B cell (primary cell): ENCODE measurements around the gene LSP1. TPM values are rescaled to one million over a fixed set of nuclear protein-coding genes. Genes with fewer than 3 reads are reported as not detected.

Source experiments
- ATAC-seq: fragments of 200-7000 bp; cut with Tn5 transposase; one replicate; pipeline ENCODE4 v1.10.0; 2021; ENCODE audit warnings: low read depth, mild to moderate bottlenecking, moderate number of reproducible peaks, moderate library complexity
- CTCF ChIA-PET: fragments of 350-600 bp; sonication (Branson Sonifier 250); formaldehyde crosslinking; loops from one replicate; lab custom pipeline; 2021; ENCODE audit warnings: antibody characterized with exemption, inconsistent platforms; lab: Charles Lee
- POLR2A ChIA-PET: fragments of 350-600 bp; sonication (Branson Sonifier 250); formaldehyde crosslinking; loops from one replicate; lab custom pipeline; 2021; ENCODE audit warnings: antibody characterized with exemption; lab: Charles Lee
- DNase-seq: peaks from one replicate; pipeline ENCODE4 v3.0.0; 2013
- H2AFZ ChIP-seq: 2 replicates; pipeline ENCODE4 v1.6.1; 2012; ENCODE audit warnings: mild to moderate bottlenecking, low read depth, low read length; ENCODE audit not compliant: insufficient read depth, poor library complexity, severe bottlenecking
- H3K27ac ChIP-seq, 2 donors: 1 replicate in 1 of 2; 2 replicates in 1 of 2; pipeline ENCODE4 v1.5.1; 2012 to 2013; ENCODE audit warnings: low read length in 2 of 2, mild to moderate bottlenecking in 2 of 2, moderate library complexity in 1 of 2
- H3K27me3 ChIP-seq, 4 experiments: fragments of 200-600 bp in 1 of 4; sonication (generic) in 1 of 4; replicated peaks in 1 of 4; 1 replicate in 2 of 4; 2 replicates in 2 of 4; pipeline versions ENCODE4 v1.6.1 to v1.7.0; 2013 to 2016; ENCODE audit warnings: low read length in 3 of 4, mild to moderate bottlenecking in 2 of 4, mixed read lengths in 1 of 4, moderate library complexity in 1 of 4; ENCODE audit not compliant: insufficient read depth in 4 of 4, control insufficient read depth in 3 of 4; ENCODE audit errors: control extremely low read depth in 1 of 4
- H3K36me3 ChIP-seq, 2 experiments: replicated peaks in 1 of 2; 1 replicate in 1 of 2; 2 replicates in 1 of 2; pipeline versions ENCODE4 v1.6.1 to v1.7.1; 2013; ENCODE audit warnings: low read length in 1 of 2; ENCODE audit not compliant: insufficient read depth in 2 of 2, control insufficient read depth in 1 of 2; ENCODE audit errors: control extremely low read depth in 1 of 2, extremely low read depth in 1 of 2
- H3K4me1 ChIP-seq, 2 donors: fragments of 200-600 bp in 1 of 2; sonication (generic) in 1 of 2; 1 replicate in 1 of 2; 2 replicates in 1 of 2; pipeline versions ENCODE4 v1.5.1 to v1.6.1; 2013 to 2017; ENCODE audit warnings: low read length in 2 of 2; ENCODE audit not compliant: control insufficient read depth in 2 of 2, insufficient read depth in 2 of 2
- H3K4me2 ChIP-seq: replicated peaks from 2 replicates; pipeline ENCODE3; 2012; ENCODE audit warnings: mild to moderate bottlenecking, low read depth, low read length; ENCODE audit not compliant: poor library complexity, severe bottlenecking
- H3K4me3 ChIP-seq, 5 experiments: fragments of 200-600 bp in 1 of 5; sonication (generic) in 1 of 5; 1 replicate in 3 of 5; 2 replicates in 2 of 5; pipeline versions ENCODE4 v1.5.1 to v1.7.0; 2011 to 2016; ENCODE audit warnings: low read length in 4 of 5, mild to moderate bottlenecking in 4 of 5, low read depth in 2 of 5, control low read depth in 1 of 5, moderate library complexity in 1 of 5; ENCODE audit not compliant: insufficient read depth in 1 of 5; ENCODE audit errors: control extremely low read depth in 1 of 5, extremely low read depth in 1 of 5
- H3K79me2 ChIP-seq: fragments of 200-600 bp; sonication (generic); one replicate; pipeline ENCODE4 v1.6.0; 2016; ENCODE audit warnings: low read length; ENCODE audit not compliant: control insufficient read depth, insufficient read depth
- H3K9ac ChIP-seq: fragments of 200-600 bp; sonication (generic); 2 replicates; pipeline ENCODE4 v1.6.1; 2017; ENCODE audit warnings: mild to moderate bottlenecking, low read length, moderate library complexity
- H3K9me3 ChIP-seq, 3 donors: one replicate each; pipeline versions ENCODE4 v1.6.1 to v1.7.1; 2013; ENCODE audit warnings: low read length in 2 of 3; ENCODE audit not compliant: control insufficient read depth in 2 of 3, insufficient read depth in 1 of 3; ENCODE audit errors: control extremely low read depth in 1 of 3
- H4K20me1 ChIP-seq: 2 replicates; pipeline ENCODE4 v1.6.0; 2012; ENCODE audit warnings: mild to moderate bottlenecking, low read length; ENCODE audit not compliant: insufficient read depth, control insufficient read depth, poor library complexity, severe bottlenecking
- H3K27ac Mint-ChIP-seq: one replicate; pipeline ENCODE4 v1.8.0; 2021; ENCODE audit warnings: mixed read lengths
- H3K27me3 Mint-ChIP-seq: one replicate; pipeline ENCODE4 v1.8.0; 2021; ENCODE audit warnings: mixed read lengths
- H3K4me1 Mint-ChIP-seq: one replicate; pipeline ENCODE4 v1.8.0; 2021; ENCODE audit warnings: mixed read lengths
- H3K4me3 Mint-ChIP-seq: one replicate; pipeline ENCODE4 v1.8.0; 2021; ENCODE audit warnings: mixed read lengths
- H3K9me3 Mint-ChIP-seq: one replicate; pipeline ENCODE4 v1.8.0; 2022; ENCODE audit warnings: mixed read lengths; ENCODE audit not compliant: insufficient read depth
- CTCF ChIP-seq: fragments of 200-600 bp; IDR thresholded peaks from one replicate; pipeline ENCODE4 v1.8.0; 2022; ENCODE audit warnings: antibody characterized with exemption, mild to moderate bottlenecking
- EZH2 ChIP-seq: IDR thresholded peaks from 2 replicates; pipeline ENCODE4 v1.6.1; 2012; ENCODE audit warnings: borderline replicate concordance, low read depth, mild to moderate bottlenecking, moderate library complexity, low read length; ENCODE audit not compliant: insufficient read depth, poor library complexity, severe bottlenecking
- WGBS: methylation state at CpG from one replicate; pipeline ENCODE4 v1.1.5; 2013; ENCODE audit warnings: missing lambda C conversion rate; ENCODE audit not compliant: insufficient coverage; 5-methylcytosine and 5-hydroxymethylcytosine counted together
- intact Hi-C: fragments of 100-400 bp; cut with micrococcal nuclease; formaldehyde crosslinking; loops from one replicate; pipeline ENCODE4 v1.10.0; 2022
- polyA plus RNA-seq: library from polyadenylated mRNA; depleted of rRNA; stranded (reverse); fragments of >200 nt; gene quantifications from 2 replicates; pipeline ENCODE4 v1.2.3, GENCODE V29; 2012
- total RNA-seq, 2 donors: library from RNA; stranded (reverse); fragments of 120-200 nt in 1 of 2; gene quantifications; 1 replicate in 1 of 2; 2 replicates in 1 of 2; pipeline versions ENCODE4 v1.2.3 to v1.2.4, GENCODE V29; 2013 to 2022

LSP1 gene
- total and polyA plus RNA-seq, 2 donors (not counting 1 experiment from before 2014, with no cell fraction given), result 249 to 446 TPM

- peaks cover 9% of the 10 kb centered on the region for H3K4me1 Mint-ChIP-seq
- H2AFZ ChIP-seq, result no peak overlapping the region
- no peaks in the 10 kb centered on the region for H3K9me3 Mint-ChIP-seq
- H3K9ac ChIP-seq, result no peak overlapping the region
- H3K4me2 ChIP-seq, result no peak overlapping the region
- H3K9me3 ChIP-seq, result no peaks in the 10 kb centered on the region
- H3K27me3 Mint-ChIP-seq, result peaks cover 16% of the 10 kb centered on the region
- no peaks in the 10 kb centered on the region for H3K79me2 ChIP-seq
- no peak overlapping the region for H3K4me3 ChIP-seq
- no peaks in the 10 kb centered on the region for H4K20me1 ChIP-seq
- H3K27me3 ChIP-seq, result peaks cover 0 to 19% (median 8%) of the 10 kb centered on the region in 4 experiments
- no peaks in the 10 kb centered on the region for H3K36me3 ChIP-seq
- H3K27ac Mint-ChIP-seq, result no peak overlapping the region
- intact Hi-C loops, result no loop called here
- DNase-seq (no peak), ATAC-seq (no peak)
- TF ChIP-seq CTCF (no peak), EZH2 (no peak)
- H3K27ac ChIP-seq, result no peak overlapping the region
- no peak overlapping the region for H3K4me3 Mint-ChIP-seq
- WGBS, result 76% methylated on average over 16 of the region's 21 CpGs
- CTCF ChIA-PET, result interaction anchor here (1.0 to 3.3 kb wide), 6 partner anchors 37 to 268 kb away, joined by 3 to 15 read pairs (median 4); no protein-coding TSS in a partner anchor
- peaks cover 0 to 5% of the 10 kb centered on the region in 2 donors for H3K4me1 ChIP-seq
- POLR2A ChIA-PET, result interaction anchor here (1.2 kb wide), 2 partner anchors 31 to 70 kb away, joined by 4 to 5 read pairs; no protein-coding TSS in a partner anchor
These were observed 68.2 kb downstream of the LSP1 start for GRCh38 chr11:1920909-1921573.

- Histone ChIP-seq H3K9me3 (no peaks in the 10 kb centered on the region), H4K20me1 (no peaks in the 10 kb centered on the region), H3K4me2 (no peak overlapping the region), H3K27ac (no peak overlapping the region), H3K79me2 (no peaks in the 10 kb centered on the region), H3K9ac (no peak overlapping the region), H2AFZ (no peak overlapping the region), H3K4me3 (no peak overlapping the region), H3K36me3 (no peaks in the 10 kb centered on the region), H3K4me1 (peaks cover 0 to 5% of the 10 kb centered on the region in 2 donors), H3K27me3 (peaks cover 0 to 19% (median 8%) of the 10 kb centered on the region in 4 experiments)
- ATAC-seq (no peak), DNase-seq (no peak)
- Mint-ChIP-seq H3K27ac (no peak overlapping the region), H3K4me1 (peaks cover 5% of the 10 kb centered on the region), H3K9me3 (no peaks in the 10 kb centered on the region), H3K27me3 (peaks cover 21% of the 10 kb centered on the region), H3K4me3 (no peak overlapping the region)
- 84% methylated on average over 14 of the region's 18 CpGs for WGBS
- POLR2A ChIA-PET, result interaction anchor here (1.1 to 1.2 kb wide), 2 partner anchors 17 to 32 kb away, joined by 4 to 8 read pairs; no protein-coding TSS in a partner anchor
- no peak for TF ChIP-seq CTCF
- no peak for TF ChIP-seq EZH2
- CTCF ChIA-PET, result interaction anchor here (1.0 to 3.3 kb wide), 7 partner anchors 38 to 269 kb away, joined by 3 to 15 read pairs (median 3); no protein-coding TSS in a partner anchor
- intact Hi-C loops, result no loop called here
These were observed 68.8 kb downstream of the LSP1 start for GRCh38 chr11:1921574-1922141.
